Measurements from ENCODE around the gene BCAS4.

- TF ChIP-seq POLR2A (IDR thresholded peaks at IDR 0.05; ENCODE audit: low read length) (no peak), GATA1 (IDR thresholded peaks at IDR 0.05; ENCODE audit: low read depth, low read length) (no peak)
Measured at GRCh38 chr20:50887576-50887975, 92.7 kb downstream of the BCAS4 start.
